HG03354 (cell line): Measurements from ENCODE around the gene PRCD.

Source experiments
- ATAC-seq: cut with Tn5 transposase; IDR thresholded peaks from one replicate; pipeline ENCODE4 v1.9.1; 2021; ENCODE audit warnings: mild to moderate bottlenecking; ENCODE audit not compliant: unreplicated experiment, poor library complexity, severe bottlenecking

Gene PRCD

DNA sequence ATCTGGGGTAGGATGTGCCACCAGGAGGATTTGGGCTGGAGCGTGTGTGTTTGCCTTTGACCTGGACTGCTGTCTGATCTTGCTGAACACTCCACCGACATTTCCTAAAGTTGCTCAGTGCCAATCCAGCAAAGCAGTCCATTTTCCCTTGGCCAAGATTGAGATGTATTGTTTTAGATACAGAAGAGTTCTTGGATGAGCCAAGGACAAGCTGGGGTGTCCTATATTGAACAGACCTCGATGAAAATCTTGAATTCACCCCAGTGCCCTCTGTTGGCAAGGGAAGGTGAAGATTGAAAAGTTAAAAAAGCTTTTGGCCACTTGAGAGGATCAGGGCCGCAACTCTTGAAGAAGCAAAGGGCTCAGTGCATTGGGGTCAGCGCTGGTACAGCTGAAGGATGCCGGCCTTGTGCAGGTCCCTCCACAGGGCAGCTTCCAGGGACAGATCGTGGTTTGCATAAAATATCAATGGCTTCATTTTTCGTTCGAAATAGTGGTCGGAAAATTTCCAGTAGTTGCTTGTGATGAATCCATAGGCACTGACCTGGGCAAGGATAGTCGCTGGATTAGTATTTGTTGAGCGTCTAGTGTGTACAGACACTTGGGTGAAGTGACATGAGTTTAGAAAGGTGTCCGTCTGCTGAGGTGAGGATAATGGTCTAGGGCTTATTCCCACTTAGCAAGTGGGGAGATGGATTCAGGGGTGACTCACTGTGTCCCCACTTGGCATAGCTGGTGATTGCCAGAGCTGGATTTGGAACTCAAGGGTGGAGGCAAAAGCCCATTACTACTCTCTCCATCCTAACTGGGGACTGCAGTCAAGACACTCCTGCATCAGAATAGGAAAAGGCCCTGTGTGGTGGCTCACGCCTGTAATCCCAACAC, 26.1 kb downstream of the PRCD start:
- ATAC-seq: no peak

DNA sequence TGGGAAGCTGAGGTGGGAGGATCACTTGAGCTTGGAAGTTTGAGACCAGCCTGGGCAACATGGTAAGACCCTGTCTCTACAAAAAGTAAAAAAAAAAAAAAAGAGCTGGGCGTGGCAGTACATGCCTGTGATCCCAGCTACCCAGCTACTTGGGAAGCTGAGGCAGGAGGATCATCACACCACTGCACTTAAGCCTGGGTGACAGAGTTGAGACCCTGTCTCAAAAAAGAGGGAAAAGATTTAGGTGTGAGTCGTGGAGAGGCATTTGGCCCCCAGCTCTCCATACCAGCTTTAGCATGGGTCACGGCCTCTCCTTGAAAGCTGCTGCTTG, 26.7 kb downstream of the PRCD start:
- no peak for ATAC-seq

DNA sequence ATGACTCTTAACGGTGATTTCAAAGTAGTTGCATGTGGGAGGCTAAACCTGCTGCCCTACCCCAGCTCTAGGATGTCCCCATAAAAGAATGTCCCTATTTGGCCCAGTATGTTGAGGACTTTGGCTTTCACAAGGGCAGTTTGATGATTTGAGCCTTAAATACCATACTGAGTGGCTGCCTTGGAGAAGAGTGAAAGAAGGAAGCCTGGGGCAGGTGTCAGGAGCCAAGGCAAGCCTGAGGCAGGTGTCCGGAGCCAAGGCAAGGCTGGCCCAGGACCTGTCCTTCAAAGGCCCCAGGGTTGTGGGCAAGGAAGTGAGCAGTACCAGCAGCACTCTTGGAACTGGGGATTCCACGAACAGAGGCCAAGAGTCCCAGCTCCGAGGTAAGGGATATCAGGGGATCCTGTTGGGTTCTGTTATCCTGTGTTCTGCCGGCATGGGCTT, 27.2 kb downstream of the PRCD start:
- no peak for ATAC-seq

DNA sequence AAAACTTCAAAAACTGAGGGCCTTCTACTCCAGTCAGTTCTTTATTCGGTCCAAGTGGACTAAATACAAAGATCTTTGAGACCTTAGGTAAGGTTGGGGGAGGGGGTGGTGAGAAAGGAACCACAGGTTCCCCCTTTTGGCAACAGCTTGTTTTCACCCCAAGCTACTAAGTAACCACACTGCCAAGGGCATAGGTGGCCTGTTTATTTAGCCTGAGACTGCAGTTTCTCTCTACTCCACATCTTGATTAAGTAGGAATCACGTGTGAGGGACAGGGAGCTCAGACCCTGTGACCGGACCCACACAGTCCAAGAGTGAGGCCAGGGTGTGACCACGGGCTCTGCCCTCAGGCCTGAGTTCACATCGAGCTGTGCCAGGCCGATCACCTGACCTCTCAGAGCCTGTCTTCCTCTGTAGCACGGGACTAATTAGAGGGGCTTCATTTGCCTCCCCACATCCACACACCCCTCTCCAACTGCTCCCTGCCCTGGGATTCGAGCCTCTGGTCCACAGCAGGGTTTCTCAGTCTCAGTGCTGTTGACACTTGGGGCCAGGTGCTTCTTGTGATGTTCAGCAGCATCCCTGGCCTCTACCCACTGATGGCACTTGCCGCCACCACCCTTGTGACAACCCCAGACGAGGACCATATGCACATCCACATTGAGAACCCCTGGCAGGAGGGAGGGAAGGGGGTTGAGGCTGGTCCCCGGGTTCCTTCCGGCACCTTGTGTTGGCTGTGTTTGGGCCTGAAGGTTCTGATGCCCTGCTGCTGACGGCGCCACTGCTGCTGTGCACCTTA, 28.0 kb downstream of the PRCD start:
- no peak for ATAC-seq

DNA sequence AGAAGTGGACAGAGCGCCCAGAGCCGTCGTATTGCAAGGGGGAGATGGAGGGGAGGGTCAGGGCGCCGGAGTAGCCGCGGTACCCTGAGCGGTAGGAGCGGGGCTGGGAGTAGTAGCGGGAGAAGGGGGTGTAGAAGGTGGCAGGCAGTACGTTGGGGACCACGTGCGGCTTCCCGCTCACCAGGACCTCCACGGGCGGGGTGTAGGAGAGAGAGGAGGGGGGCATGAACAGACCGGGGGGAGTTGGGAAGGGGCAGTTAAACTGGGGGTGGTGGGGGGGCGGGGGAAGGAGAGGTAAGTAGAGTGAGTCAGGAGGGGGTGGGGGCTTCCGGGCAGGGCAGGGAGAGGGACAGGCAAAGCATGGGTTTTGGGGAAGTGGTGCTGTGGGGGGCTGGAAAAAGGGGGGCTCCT, 29.0 kb downstream of the PRCD start:
- ATAC-seq: no peak

DNA sequence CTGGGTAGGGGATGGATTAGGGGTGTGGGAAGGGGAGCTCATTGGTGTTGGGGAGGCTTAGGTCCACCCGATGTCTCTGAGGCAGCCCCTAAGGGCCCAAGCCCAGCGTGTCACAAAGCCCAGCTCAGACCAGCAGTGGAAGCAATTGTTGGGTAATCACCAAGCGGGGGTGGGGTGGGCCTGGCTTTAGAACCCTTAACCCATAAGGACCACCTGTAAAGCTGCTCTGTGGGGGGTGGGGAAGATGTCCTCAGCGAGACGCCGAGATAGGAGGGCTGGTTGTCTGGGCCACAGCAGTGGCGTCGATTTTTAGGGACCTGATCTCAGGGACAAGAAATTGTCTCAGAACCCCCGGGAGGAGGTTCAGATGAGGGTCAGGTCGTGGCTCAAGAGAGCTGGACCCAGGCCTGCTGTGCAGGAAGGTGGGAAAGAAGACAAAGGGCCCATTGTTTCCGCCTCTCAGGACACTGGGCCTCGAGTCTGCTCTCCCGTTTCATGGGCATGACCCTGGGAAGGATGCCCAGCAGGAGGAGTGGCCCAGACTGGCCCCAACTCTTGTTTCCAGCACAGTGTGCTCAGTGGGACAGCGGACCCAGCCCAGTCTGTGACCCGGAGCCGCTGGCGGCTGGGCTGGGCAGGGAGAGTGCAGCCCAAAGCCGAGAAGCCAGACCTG, 29.9 kb downstream of the PRCD start:
- no peak for ATAC-seq

DNA sequence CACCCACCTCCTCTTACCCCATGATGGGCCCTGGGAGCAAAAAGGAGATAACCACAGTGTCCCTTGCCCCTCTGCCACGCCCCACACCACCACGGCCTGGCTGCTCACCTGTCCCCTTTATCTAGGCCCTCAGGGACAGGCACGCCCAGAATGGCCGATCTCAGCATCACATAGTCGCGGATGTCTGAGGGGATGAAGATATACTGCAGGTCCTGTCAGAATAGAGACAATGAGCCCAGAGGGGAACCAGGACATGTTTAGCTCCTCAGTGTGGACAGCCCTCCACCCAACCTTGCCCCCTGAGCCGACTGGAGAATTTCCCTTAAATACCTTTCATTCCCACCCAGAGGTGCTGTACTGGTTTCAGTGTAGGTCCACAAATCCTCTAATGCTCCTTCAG, 30.6 kb downstream of the PRCD start:
- ATAC-seq: no peak

DNA sequence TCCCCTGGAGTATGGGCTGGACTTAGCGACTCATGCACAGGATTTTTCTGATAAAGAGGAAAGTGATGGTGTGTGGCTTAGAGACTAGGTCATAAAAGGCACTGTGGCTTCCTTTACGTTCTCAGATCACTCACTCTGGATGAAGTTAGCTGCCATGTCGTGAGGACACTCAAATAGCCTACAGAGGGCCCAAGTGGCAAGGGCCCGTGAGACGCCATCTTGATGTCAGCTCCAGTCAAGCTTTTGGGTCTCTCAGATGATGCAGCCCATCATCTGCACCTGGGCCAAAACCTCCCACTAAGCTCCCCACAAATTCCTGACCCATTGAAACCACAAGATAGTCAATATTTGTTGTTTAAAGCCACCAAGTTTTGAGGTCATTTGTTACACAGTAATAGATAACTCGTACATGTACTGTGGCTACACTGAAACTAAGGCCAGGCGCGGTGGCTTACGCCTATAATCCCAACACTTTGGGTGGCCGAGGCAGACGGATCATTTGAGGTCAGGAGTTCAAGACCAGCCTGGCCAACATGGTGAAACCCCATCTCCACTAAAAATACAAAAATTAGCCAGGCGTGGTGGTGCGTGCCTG, 31.1 kb downstream of the PRCD start:
- ATAC-seq: no peak

DNA sequence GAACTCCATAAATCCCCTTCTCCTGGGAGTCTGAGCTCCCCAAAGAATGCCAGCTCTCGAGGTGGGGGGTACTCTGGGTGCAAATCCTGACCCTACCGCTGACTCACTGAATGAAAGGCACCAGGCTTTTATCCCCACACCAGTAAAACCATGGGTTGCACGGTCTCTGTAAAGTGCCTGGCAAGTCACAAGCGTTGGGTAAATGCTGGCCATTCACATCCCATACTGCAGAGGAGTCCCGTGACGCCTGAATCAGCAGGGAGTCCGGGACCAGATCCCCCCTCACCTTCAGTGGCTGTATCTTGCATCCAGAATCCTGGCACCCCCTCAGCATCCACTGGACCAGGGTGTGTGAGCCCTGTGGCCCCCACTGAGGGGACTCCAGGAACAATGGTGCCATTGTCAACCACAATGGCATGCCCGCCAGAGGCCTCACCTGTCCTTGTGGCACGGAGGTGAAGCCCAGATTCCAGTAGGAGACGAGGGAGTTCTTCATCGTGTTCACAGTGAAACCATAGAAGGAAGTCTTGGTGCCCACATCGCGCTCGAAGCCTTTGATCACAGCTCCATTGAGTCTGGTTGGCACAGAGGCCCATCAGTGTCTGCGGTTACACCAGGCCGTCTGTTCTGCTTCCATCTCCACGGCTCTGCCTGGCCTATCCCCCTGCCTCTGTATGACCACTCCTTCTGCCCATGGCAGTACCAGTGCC, 32.5 kb downstream of the PRCD start:
- no peak for ATAC-seq

DNA sequence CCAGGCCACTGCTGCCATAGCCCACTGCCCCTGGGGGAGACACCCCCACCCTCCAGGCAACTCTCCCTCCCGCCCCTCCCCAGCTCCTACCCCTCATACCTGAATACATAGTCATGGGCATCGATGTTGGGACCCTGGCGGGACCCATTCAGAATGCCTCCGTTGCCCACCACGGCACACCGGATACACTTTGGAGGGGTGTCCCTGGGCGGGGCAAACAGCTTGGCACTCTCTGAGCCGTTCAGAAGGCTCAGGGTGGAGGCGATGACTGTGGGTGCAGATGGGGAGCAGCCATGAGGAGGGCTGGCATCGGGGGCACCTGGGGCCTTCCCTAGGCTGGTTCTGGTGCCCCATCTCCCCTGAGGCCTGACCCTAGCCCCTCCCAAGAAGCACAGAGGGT, 33.3 kb downstream of the PRCD start:
- no peak for ATAC-seq

DNA sequence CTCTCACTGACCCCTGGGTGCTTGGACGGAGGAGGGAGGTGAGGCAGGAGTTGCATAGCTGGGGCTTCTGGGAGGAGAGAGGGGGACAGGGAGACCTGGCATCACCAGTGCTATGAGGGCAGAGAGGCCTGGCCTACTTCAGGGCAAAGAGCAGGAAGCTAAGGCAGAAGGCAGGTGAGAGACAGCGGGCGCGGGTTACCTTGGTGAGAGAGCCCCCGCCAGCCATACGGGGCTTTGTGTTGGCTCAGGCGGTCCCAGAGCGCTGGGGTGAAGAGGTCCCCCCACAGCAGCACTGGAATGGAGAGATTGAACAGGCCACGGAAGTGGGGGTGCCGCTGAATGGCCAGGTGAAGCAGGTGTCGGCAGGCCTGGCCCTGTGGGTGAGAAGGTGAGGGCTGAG, 34.3 kb downstream of the PRCD start:
- no peak for ATAC-seq

DNA sequence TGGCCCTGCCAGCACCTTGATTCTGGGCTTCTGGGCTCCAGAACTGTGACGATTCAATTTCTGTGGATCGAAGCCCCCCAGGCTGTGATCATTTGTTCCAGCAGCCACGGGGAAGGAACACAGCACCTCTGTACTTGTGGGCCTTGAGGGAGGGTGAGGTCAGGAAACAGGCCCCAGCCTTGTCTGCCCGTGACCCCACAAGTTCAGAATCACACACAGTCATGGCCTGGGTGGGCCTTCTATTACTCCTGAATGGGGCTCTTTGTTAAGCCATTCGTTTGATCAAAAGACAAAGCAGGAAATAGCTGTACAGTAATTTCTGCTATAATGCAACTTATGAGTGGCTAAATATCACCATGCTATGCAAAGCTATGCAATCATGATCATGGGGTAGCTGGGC, 35.7 kb downstream of the PRCD start:
- no peak for ATAC-seq

DNA sequence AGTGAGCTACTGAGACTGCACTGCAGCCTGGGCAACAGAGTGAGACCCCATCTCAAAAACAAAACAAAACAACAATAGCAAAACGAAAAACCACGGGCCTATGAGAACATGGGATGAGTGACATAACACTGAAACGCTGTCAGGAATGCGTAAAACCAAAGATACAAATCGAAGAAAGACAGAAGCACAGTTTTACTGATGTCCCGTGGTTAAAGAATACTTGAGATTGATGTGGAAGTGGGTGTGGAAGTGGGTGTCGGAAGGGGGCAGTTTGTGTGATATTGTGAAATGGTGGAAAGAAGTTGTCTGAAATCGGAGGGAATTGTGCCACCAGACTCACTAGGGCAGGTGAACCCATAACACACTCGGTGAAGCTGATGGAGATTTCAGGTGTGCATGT, 36.3 kb downstream of the PRCD start:
- ATAC-seq: no peak

DNA sequence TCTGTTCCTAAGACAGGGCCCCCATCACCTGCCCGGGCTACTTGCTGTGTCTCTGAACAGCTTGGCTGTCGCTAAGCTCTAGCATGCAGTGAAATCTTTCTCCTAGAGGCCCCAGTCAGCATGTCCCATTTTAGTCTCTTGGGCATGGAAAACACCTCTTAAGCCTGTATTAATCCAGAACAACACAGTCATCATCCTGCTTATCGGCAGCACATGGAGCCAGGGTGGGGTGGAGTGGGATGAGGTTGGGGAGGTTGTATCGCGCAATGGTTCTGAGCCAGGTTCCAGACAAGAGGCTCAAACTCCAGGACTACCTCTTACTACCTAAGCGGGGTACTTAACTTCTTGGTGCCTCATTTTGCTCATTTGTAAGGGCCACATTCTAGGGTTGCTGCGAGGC, 38.0 kb downstream of the PRCD start:
- ATAC-seq: no peak

DNA sequence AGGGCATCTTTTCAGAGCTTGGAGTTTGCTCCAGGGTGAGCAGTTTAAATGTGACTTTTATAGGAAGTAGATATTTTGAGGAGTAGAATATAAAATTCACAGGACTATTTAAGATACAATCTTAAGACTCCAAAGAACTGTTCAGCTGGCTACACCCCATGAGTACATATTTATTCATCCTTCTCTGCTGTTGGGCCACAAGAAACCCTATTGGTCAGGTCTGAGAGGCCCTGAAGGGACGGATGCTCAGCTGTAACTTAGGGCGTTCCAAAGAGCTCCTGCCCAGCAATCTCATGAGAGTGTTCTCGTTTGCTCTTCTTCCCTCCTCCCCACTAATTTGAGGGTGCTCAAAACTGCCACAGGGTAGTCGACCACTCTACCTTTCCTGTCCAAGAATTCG, 38.5 kb downstream of the PRCD start:
- no peak for ATAC-seq

DNA sequence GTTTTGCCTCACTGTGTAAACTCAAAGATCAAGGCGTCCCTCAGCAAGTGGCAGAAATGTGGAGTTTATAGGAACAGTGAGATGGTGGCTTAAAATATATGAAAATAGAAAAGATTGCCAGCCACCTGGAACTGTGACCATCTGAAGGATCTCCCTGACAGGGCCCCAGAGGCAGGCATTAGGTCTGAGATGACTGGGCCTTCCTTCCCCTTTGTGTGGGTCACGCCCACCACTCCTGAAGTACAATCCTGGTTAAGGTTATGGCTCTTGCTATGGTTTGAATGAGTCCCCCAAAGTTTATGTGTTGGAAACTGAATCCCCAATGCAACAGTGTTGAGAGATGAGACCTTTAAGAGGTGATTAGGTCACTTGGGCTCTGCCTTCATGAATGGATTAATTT, 39.4 kb downstream of the PRCD start:
- no peak for ATAC-seq

DNA sequence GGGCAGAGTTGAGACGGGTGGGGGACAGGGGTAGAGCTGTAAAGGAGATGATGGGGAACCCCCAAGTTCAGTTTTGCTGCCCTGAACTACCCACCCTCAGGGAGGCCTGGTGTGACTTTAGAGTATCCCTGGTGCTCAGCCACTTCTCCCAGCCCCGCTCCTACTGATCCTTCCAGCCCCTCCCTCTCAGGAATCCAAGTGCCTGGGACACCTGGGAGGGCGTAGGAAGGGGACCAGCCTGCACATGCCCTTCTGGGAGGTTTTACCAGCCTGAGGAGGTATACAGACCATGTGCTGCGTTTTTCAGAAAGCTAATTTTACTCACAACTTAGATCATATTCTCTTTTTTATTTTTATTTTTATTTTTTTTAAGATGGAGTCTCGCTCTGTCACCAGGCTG, 41.7 kb downstream of the PRCD start:
- ATAC-seq: no peak

DNA sequence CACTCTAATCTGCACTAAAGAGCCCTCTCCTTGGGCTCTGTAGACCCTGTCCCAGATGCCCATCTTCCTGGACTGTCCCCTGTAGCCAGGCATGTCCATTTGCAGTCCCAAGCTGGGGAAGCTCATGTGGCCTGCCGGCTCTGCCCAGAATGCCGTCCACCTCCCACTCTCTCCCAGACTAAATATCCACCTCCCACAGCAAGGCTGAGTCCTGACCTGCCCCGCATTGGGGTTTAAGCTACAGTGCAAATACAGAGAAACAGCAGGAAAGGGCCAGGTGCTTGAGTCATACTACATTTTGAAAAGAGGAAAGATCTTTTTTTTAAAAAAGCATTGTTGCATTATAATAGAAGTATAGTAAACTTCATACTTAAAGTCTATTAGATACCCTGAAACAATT, 42.8 kb downstream of the PRCD start:
- no peak for ATAC-seq

DNA sequence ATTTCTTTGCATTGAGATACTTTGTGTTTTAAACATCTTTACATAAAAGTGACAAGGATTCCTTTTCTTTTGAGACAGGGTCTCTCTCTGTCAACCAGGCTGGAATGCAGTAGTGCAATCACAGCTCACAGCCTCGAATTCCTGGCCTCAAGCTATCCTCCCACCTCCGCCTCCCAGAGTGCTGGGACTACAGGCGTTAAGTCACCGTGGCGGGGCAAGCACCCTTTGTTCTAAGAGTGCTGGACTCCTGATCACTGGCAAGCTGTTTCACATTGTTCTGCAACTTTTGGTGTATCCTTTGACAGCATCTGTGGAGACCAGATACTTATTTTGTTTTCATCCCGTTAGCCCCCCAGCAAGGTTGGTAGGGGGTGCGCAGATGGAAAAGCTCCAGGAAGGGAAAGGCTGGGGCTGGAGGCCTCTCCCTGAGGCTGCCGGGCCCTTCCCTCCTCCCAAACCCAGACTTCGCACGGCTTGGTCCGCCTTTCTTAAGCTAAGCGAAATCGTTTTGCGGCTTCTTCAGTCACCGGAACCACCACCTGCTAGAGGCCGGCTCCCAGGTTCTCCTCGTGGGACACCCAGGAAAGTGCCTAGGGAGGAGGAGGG, 44.7 kb downstream of the PRCD start:
- no peak for ATAC-seq
